ENCODE data around the gene IL32.

DNA sequence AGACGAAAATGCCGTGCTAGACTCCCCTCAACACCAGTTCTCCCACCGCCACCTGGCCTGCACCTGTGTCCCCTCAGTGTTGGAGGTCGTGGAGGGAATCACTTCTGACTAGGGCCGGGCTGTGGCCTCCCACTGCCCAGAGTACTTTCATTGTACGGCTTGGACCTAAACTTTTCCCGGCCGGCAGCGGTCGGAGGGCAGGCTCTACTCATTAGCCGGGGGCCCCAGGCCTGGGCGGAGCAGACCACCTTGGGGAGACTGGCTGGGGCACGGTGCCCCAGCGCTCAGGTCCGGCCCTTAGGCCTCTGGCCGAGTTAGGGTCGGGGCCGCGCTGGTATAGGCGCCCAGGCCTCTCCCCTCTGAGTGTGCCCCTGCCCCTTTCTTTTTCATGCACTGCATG, 48.1 kb upstream of the IL32 start:
- no peak for TF ChIP-seq CTCF (IDR thresholded peaks at IDR 0.05)
- TF ChIP-seq POLR2A (IDR thresholded peaks at IDR 0.05): no peak

Measured in thyroid gland (tissue), 4 donors.